Neural progenitor cell (in vitro differentiated cells): Measurements from ENCODE around the gene SPATA17. TPM values are rescaled to one million over a fixed set of nuclear protein-coding genes. Genes with fewer than 3 reads are reported as not detected.

Experiments
- DNase-seq: peaks from one replicate; pipeline ENCODE4 v3.0.0-alpha.2; 2016; ENCODE audit warnings: low spot score
- H2AFZ ChIP-seq: fragments of 200-600 bp; sonication (generic); replicated peaks from 2 replicates; pipeline ENCODE4 v1.6.1; 2016; ENCODE audit warnings: antibody characterized with exemption
- H3F3A ChIP-seq: fragments of 200-600 bp; sonication (generic); 2 replicates; pipeline ENCODE4 v1.6.1; 2016; ENCODE audit warnings: antibody characterized with exemption, low read depth
- H3K27ac ChIP-seq: fragments of 200-600 bp; sonication (generic); 2 replicates; pipeline ENCODE4 v1.5.1; 2016; ENCODE audit warnings: mild to moderate bottlenecking
- H3K27me3 ChIP-seq: fragments of 200-600 bp; sonication (generic); 2 replicates; pipeline ENCODE4 v1.6.1; 2016; ENCODE audit warnings: mild to moderate bottlenecking, moderate library complexity
- H3K36me3 ChIP-seq: fragments of 200-600 bp; sonication (generic); 2 replicates; pipeline ENCODE4 v1.5.1; 2016
- H3K4me1 ChIP-seq: fragments of 200-600 bp; sonication (generic); 2 replicates; pipeline ENCODE4 v1.6.1; 2016; ENCODE audit warnings: mixed run types
- H3K4me2 ChIP-seq: fragments of 200-600 bp; sonication (generic); 2 replicates; pipeline ENCODE4 v1.6.1; 2016
- H3K4me3 ChIP-seq: fragments of 200-600 bp; sonication (generic); 2 replicates; pipeline ENCODE4 v1.5.1; 2016
- H3K79me2 ChIP-seq: fragments of 200-600 bp; sonication (generic); 2 replicates; pipeline ENCODE4 v1.6.1; 2016; ENCODE audit warnings: low read depth
- H3K9ac ChIP-seq: fragments of 200-600 bp; sonication (generic); 2 replicates; pipeline ENCODE4 v1.6.1; 2016
- H3K9me3 ChIP-seq: fragments of 200-600 bp; sonication (generic); 2 replicates; pipeline ENCODE4 v1.5.1; 2016; ENCODE audit warnings: low read depth
- H4K20me1 ChIP-seq: fragments of 200-600 bp; sonication (generic); 2 replicates; pipeline ENCODE4 v1.6.1; 2016; ENCODE audit warnings: low read depth
- H3K27ac Mint-ChIP-seq: 3 replicates; pipeline ENCODE4 v1.8.0; 2021; ENCODE audit warnings: mixed read lengths
- H3K27me3 Mint-ChIP-seq: 2 replicates; pipeline ENCODE4 v1.8.0; 2022; ENCODE audit warnings: low read depth, mild to moderate bottlenecking, inconsistent platforms, moderate library complexity, mixed read lengths; ENCODE audit not compliant: insufficient read depth
- H3K36me3 Mint-ChIP-seq: 3 replicates; pipeline ENCODE4 v1.8.0; 2021; ENCODE audit warnings: mixed read lengths
- H3K4me1 Mint-ChIP-seq: 3 replicates; pipeline ENCODE4 v1.8.0; 2021; ENCODE audit warnings: mixed read lengths
- H3K4me3 Mint-ChIP-seq: 3 replicates; pipeline ENCODE4 v1.8.0; 2021; ENCODE audit warnings: mild to moderate bottlenecking, moderate library complexity, mixed read lengths
- H3K9me3 Mint-ChIP-seq: 3 replicates; pipeline ENCODE4 v1.8.0; 2020; ENCODE audit warnings: mixed read lengths
- CTCF ChIP-seq: fragments of 200-600 bp; sonication (generic); IDR thresholded peaks from 2 replicates; pipeline ENCODE4 v1.5.1; 2017; ENCODE audit warnings: antibody characterized with exemption, mild to moderate bottlenecking
- EZH2 ChIP-seq: fragments of 200-600 bp; sonication (generic); IDR thresholded peaks from 2 replicates; pipeline ENCODE4 v1.6.1; 2017; ENCODE audit warnings: antibody characterized with exemption, mild to moderate bottlenecking, moderate library complexity
- EZH2phosphoT487 ChIP-seq: fragments of 200-600 bp; sonication (generic); IDR thresholded peaks from 2 replicates; pipeline ENCODE4 v1.6.1; 2017; ENCODE audit warnings: antibody characterized with exemption
- total RNA-seq: library from RNA; depleted of rRNA; stranded (reverse); fragments of >200 nt; gene quantifications from 2 replicates; pipeline ENCODE4 v1.2.3, GENCODE V29; 2015; ENCODE audit warnings: low replicate concordance

The SPATA17 gene
- total RNA-seq, 1 donor from 2014 or later, result 1.6 TPM

GRCh38 chr1:217907504-217907903, 276.4 kb downstream of the SPATA17 start:
- no peak overlapping the region for H3K27ac Mint-ChIP-seq
- Histone ChIP-seq H3K4me2 (no peak overlapping the region), H3F3A (no peaks in the 10 kb centered on the region), H3K9ac (no peak overlapping the region), H3K4me3 (no peak overlapping the region), H2AFZ (no peak overlapping the region), H3K9me3 (no peaks in the 10 kb centered on the region), H3K4me1 (no peaks in the 10 kb centered on the region), H3K79me2 (no peaks in the 10 kb centered on the region), H3K36me3 (no peaks in the 10 kb centered on the region), H4K20me1 (no peaks in the 10 kb centered on the region), H3K27ac (no peak overlapping the region), H3K27me3 (no peaks in the 10 kb centered on the region)
- H3K9me3 Mint-ChIP-seq, result peaks cover 4% of the 10 kb centered on the region
- H3K27me3 Mint-ChIP-seq, result peaks cover 3% of the 10 kb centered on the region
- no peak for TF ChIP-seq EZH2
- no peak for TF ChIP-seq EZH2phosphoT487
- no peak for TF ChIP-seq CTCF
- H3K36me3 Mint-ChIP-seq, result no peaks in the 10 kb centered on the region
- peaks cover 19% of the 10 kb centered on the region for H3K4me1 Mint-ChIP-seq
- DNase-seq, result no peak
- no peak overlapping the region for H3K4me3 Mint-ChIP-seq

- H3K9ac ChIP-seq, result no peak overlapping the region
- no peaks in the 10 kb centered on the region for H3K79me2 ChIP-seq
- H4K20me1 ChIP-seq, result no peaks in the 10 kb centered on the region
- no peaks in the 10 kb centered on the region for H3K9me3 ChIP-seq
- DNase-seq, result no peak
- no peaks in the 10 kb centered on the region for H3K36me3 ChIP-seq
- no peak for TF ChIP-seq CTCF
- no peak for TF ChIP-seq EZH2phosphoT487
- no peak for TF ChIP-seq EZH2
- no peaks in the 10 kb centered on the region for H3K4me1 ChIP-seq
- Mint-ChIP-seq H3K27me3 (peaks cover 3% of the 10 kb centered on the region), H3K4me1 (peaks cover 21% of the 10 kb centered on the region), H3K4me3 (no peak overlapping the region), H3K36me3 (no peaks in the 10 kb centered on the region), H3K27ac (no peak overlapping the region), H3K9me3 (peaks cover 2% of the 10 kb centered on the region)
- no peaks in the 10 kb centered on the region for H3F3A ChIP-seq
- H3K27ac ChIP-seq, result no peak overlapping the region
- no peaks in the 10 kb centered on the region for H3K27me3 ChIP-seq
- no peak overlapping the region for H2AFZ ChIP-seq
- no peak overlapping the region for H3K4me3 ChIP-seq
- no peak overlapping the region for H3K4me2 ChIP-seq
These were observed 279.1 kb downstream of the SPATA17 start for GRCh38 chr1:217910203-217910602.

- TF ChIP-seq CTCF (no peak), EZH2phosphoT487 (no peak)
- H3K9me3 Mint-ChIP-seq, result peaks cover 2% of the 10 kb centered on the region
- Histone ChIP-seq H2AFZ (no peak overlapping the region), H4K20me1 (no peaks in the 10 kb centered on the region), H3K9ac (no peak overlapping the region), H3K4me3 (no peak overlapping the region), H3K79me2 (no peaks in the 10 kb centered on the region), H3F3A (no peaks in the 10 kb centered on the region), H3K27me3 (no peaks in the 10 kb centered on the region), H3K9me3 (no peaks in the 10 kb centered on the region), H3K27ac (no peak overlapping the region), H3K36me3 (no peaks in the 10 kb centered on the region), H3K4me1 (no peaks in the 10 kb centered on the region), H3K4me2 (no peak overlapping the region)
- peaks cover 3% of the 10 kb centered on the region for H3K27me3 Mint-ChIP-seq
- no peaks in the 10 kb centered on the region for H3K36me3 Mint-ChIP-seq
- H3K4me1 Mint-ChIP-seq, result peaks cover 21% of the 10 kb centered on the region
- no peak for DNase-seq
- no peak overlapping the region for H3K4me3 Mint-ChIP-seq
- H3K27ac Mint-ChIP-seq, result peak overlapping the region; percentile 8
These were observed 279.7 kb downstream of the SPATA17 start for GRCh38 chr1:217910791-217911320.
